GM18517 (cell line): ENCODE results near the gene ABCF2.

ENCODE experiments used
- ATAC-seq: cut with Tn5 transposase; IDR thresholded peaks from one replicate; pipeline ENCODE4 v1.9.1; 2021; ENCODE audit warnings: mild to moderate bottlenecking, moderate library complexity; ENCODE audit not compliant: unreplicated experiment

The ABCF2 gene

DNA sequence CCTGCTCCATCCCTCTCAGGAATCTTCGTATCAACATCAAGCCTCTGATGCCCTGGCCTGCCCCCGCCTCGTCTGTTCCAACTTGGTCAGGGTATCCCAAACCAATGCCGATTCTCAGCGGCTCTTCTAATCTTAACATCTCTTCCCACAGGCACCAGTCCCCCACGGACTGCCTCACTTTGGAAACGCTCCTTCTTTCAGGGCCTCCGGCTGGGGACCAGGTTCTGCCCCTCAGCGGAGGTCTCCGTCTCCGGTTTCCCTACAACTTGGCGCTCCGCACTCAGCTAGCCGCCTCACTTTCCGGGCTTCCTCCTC lies 488 bp downstream of the ABCF2 start:
- ATAC-seq: peak; percentile 3

DNA sequence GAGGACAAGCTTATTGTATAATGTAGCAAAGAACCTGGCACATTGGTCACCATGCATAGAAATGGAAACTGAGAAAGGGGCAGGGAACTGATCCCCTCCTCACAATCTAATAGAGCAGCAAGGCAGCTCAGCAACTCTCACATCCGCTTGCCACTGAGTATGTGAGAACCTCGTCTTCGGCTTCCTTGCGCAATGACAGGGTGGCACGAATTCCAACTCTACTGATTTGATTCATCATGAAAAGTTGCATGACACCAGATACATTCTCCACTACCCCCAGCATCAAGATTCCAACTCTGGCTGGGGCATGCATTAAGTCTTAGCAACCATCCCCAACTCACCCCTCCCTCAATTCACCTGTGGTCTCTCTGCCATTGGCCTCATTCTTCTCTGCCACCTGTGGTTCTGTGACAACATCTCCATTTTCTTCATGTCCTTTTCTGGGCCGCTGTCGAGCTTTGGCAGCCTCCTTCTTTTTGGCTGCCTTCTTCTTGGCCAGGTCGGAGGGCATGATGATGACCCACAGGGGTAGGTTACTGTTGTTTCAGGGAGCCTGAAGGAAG lies 976 bp downstream of the ABCF2 start:
- ATAC-seq: no peak

DNA sequence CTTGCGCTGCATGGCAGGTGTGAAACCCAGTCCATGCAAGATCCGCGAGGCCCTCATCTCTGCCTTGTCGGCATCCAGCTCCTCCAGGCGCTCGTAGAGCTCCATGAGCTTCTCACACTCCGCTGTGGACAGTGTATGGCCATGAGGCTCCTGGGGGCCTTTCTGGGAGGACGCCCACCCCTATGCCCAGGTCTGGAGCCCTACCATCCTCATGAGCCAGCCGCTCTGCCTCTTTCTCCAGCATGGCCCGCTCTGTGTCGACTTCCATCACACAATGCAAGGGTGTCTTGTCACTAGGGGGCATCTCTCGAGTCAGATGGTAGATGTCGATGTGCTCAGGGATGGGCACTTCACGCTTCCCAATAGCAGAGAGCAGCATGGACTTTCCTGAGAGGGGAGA lies 3.3 kb downstream of the ABCF2 start:
- ATAC-seq: no peak

DNA sequence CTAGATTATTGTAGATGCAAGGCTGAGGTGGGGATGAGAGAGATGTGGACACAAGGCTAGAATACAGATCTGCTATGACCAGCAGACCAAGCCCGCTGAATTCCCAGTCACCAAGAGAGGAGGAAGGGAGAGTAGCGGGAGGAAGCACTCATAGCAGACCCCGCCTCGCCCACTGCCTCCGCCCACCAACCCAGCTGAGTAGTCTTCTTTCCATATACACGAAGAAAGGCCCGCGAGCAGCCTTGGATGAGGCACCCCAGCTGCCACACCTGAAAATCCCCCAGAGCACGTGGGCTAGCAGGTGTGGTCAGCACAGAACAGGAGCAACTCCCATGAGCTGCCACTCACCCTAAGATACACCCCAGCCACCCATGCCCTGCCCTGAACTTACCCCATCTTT lies 8.8 kb downstream of the ABCF2 start:
- no peak for ATAC-seq

DNA sequence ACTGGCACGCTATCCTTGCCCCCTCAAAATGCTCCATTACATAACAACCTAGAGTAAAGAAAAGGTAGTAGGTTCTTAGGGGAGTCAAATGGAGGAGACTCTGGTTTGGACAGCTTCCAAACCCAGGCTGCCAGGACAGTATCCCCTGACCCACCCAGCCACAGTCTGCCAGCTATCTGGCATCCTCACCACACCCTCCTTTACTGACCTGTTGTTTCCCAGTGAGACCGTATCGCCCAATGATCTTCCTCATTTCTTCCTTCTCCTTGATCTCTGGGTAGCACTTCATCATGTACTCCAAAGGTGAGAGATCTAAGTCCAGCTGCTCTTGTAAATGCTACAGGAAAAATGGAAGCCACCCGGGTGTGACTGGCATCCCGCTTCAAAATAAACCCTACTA lies 11.6 kb downstream of the ABCF2 start:
- no peak for ATAC-seq

DNA sequence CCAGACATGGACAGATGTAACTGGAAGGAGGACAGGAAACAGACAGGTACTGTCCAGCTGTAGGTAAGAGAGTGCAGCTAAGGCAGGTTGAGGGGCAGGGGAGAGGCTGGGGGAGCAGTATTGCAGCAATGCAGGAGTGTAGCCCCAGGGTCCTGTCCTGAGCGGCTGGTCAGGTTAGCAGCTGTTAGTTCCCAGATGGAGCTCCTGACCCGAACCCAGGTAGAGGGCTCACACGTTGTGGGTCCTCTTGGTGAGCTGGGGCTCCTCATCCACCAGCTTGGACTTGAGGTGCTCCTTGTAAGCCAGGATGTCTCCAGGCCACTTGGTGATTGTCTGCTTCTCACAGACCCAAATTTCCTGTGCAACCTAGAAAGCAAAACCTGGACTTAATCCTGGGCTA lies 13.2 kb downstream of the ABCF2 start:
- no peak for ATAC-seq

DNA sequence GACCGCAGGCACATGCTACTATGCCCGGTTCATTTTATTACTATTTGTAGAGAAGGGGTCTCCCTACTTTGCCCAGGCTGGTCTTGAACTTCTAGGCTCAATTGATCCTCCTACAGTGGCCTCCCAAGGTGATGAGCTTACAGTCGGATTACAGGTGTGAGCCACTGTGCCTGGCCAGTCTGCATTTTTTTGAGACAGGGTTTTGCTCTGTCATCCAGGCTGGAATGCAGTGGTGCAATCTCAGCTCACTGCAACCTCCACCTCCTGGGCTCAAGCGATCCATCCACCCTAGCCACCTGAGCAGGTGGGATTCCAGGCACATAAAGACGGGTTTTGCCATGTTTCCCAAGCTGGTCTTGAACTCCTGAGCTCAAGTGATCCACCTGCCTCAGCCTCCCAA lies 14.4 kb downstream of the ABCF2 start:
- no peak for ATAC-seq

DNA sequence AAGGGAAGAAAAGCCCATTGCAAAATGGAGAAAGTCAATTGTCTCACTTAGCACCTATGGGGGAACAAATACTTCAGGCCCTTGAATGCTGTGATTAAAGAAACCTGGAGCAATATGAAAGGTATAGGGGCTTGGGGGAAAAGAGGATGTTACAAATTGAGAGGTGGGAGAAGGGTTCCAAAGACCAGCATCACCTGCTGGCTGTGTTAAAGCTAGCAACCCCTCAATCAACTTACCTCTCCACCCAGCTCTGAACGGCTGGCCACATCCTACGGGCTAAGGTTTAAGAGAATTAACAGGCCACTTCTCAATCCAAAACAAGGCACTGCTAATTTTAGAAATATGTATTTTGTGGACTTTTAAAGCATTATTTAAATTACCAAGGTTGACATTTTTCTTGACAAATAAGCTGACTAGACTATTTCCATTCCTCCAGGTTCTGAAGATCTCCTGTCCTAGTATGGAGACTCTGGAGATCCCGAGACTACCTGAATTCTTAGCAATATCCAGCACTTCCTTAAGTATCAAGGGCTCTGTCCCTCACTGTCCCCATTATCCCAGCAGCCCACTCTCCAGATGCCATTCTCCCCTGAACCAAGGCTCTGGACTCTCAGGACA lies 15.7 kb downstream of the ABCF2 start:
- ATAC-seq: no peak

DNA sequence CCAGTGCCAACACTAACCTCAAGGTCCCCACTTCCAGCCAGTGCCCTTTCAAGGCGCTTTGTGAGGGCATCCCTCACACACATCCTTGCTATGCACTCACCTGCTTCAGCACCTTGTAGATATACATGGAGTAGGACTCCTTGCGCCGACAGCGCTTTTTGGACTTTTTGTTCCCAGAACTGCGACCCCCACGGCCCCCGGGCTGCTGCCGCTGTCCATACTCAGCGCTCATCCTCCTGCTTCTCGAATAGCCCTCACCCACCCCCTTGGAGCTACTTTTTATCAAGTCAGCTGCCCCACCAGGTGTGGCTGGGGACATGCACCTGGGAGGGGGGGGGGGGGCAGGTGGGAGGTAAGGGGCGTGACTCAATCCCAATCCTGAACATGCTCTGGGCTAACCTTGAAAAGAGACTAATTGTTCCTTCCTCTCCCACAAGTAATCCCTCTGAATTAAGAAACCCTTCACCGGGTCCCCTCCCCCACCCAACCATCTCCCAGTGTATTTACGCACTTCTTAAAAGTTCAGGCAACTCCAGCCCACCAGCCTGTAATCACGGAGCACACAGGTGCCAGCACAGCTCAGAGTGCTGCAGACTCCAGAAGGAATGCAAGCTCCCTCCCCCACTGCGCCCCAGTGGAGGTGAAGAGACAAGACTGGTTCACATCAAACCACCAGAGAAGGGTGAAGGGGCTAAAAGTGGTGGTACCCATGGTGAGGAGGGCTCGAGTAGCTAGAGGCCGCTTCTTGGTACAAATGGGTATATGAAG lies 16.7 kb downstream of the ABCF2 start, which contains the start of gene H2BK1:
Gene H2BK1, minus strand, starts transcription at position 402 of the 768 bp plus-strand sequence. Its CDS starts 170 bp downstream, at position 232.
- no peak for ATAC-seq

DNA sequence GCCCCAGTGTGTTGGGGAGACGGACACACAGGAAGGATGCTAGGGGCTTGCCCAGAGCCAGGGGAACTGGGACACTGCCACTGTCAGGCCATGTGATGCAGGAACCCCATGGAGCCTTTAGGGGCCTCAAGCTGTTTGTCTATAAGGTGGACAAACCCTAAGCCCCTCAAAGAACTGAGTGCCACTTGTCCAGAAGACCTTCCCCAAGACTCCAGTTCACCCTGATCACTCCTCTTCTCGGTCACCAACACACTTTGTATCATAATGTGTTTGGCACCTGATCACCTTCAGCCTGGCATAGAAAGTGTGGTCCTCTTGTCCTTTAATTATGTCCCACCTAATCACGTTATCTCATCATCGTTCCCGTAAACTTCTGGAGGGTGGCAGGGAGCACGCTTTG lies 17.4 kb downstream of the ABCF2 start:
- no peak for ATAC-seq

DNA sequence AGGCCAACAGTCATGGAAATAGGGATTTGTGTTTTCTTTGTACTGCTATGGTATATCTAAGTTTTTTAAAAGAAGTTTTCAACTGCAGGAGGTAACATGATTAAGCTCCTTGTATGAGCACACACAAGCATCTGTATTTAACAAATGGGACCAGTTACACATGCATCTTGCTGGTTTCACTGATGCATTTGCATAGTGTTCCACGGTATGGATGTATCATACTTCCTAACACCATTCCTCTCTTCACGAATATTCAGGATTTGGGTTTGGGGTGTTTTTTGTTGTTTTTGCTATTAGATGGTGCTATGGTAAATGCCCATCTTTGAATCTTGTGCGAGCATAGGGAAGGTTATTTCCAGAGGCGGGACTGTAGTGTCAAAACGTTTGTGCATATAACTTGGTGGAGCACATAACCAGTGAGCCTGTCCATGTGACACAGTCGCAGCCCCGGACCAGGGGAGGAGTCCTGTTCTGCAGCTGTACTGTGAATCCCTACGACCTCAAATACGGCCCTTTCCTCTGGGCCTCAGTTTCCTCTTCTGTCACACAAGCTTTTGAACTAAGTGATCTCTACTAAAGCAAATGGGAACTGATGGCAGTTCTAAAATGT lies 18.6 kb downstream of the ABCF2 start:
- no peak for ATAC-seq

DNA sequence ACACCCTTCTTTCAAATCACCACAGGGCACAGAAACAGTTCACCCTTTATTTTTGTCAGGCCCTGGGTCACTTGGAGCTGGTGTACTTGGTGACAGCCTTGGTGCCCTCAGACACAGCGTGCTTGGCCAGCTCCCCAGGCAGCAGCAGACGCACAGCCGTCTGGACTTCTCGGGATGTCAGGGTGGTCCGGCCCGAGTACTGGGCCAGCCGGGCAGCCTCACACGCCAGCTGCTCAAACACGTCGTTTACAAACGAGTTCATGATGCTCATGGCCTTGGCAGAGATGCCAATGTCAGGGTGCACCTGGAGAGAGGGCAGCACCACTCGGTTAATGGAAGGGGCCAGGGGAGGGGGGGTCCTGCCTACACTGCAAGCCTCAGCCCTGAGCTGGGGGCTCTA lies 19.2 kb downstream of the ABCF2 start:
- ATAC-seq: no peak

DNA sequence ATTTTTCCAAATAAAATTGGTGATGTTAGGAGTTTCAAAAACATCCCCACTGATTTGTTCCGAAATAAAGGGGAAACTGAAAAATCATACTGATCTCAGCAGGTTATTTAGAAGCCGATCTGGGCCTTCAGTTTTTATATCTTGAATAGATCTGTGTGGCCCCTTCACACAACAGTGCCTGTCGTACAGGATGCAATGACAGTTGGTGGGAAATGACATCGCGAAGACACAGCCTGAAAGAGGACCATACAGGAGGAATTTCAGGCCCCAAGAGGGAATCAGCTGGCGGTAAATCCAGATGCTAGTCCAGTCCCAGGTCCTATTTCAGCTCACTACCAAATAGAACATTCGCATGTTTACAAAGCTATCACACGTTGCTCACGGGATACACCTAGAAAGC lies 19.7 kb downstream of the ABCF2 start:
- ATAC-seq: no peak

DNA sequence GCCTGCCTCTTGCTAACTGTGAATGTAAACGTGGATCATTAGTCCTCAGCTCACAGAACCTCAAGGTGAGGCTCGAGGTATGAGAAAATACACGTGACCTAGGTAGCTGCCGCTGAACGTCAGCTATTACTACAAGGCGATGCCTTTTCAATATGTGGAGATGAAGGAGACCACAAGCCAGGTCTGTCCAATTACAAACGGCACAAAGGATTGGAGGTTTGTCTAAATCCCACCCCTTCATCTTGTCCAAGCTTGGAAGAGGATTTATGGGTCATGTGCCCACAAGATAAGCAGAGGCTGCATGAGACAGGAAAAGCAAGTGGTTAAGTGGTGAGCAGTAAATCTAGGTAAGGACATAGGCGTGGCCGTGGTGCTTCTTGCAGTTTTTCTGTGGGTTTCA lies 20.1 kb downstream of the ABCF2 start:
- no peak for ATAC-seq

DNA sequence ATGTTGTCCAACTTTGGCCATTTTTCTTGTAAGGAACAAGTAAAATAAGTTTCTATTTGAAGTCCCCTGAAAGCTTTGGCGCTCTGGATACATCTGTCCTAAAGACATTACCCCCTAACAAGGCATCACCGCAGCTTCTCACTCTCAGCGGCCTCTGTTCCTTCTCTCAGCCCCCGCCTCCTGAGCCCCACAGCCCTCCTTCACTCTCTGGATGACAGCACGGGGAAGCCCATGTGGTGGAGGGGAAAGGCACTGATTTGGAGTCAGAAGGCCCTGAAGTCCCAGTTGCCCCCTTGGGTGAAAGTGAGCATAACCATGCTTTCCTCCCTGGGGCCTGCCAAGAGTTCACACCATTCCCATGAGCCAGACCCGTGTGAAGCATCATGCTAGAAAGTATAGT lies 21.3 kb downstream of the ABCF2 start:
- ATAC-seq: no peak

DNA sequence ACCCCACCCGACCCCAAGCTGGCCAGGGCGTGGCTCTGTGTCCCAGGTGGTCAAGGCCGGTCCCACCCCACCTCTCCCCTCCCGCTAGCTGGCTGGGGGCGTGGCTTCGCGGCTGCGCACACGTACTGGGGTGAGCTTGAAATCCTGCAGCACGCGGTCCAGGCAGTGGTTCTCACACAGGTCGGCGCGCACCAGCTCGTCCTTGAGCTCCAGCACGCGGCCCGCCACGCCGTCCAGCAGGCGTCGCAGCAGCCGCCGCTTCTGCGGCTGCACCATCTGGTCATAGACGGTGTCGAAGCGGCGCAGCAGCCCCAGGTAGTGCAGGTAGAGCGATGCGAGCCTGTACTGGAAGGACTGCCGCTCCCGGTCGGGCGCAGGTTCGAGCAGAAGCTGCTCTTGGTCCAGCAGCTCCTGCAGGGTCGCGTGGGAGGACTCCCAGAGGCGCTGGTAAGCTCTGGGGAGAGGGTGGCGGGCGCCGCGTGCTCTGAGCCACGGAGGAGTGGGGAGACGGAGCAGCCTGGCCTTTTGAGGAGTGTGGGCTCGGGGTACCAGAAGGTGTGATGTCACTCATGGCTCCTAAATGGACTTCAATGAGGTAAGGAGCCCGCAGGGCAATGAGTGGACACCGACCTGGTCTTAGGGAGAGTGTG lies 22.5 kb downstream of the ABCF2 start:
- ATAC-seq: no peak

DNA sequence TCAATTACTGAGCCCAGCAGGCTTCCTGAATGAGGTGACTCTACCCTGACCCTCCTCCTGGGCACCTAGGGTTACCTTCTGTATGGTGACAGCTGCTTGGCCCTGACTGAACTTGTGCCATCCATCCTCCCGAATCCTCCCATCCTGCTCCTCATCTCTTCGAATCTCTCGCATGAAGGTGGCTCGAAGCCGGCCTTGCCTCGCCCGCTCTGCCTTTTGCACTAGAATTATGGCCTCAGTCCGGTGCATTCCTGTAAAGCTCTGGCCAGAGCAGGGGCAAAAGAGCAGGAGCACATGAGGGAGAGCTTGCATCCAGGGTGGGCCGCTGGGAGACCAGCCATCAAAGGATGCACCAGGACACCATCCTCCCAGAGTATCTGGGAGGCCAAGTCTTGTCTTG lies 24.2 kb downstream of the ABCF2 start:
- ATAC-seq: no peak

DNA sequence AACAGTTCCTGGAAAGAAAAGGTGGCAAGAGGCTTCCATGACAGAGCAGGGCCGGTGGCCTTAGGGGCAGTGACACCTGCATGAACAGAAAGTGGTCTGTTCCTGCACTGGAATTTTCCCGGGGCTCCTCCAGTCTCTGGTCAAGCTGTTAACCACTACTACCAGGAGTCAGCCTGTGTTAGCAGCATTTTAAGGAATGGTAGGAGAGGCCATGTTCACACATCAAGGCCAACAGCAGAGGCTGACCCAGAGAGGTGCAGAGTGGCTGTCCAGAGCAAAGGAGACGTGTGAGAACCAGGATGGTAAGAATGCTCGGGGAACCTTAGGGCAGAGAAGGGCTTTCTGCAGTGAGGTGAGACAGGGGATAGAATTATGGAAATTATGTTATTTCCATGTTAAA lies 25.3 kb downstream of the ABCF2 start:
- ATAC-seq: no peak

DNA sequence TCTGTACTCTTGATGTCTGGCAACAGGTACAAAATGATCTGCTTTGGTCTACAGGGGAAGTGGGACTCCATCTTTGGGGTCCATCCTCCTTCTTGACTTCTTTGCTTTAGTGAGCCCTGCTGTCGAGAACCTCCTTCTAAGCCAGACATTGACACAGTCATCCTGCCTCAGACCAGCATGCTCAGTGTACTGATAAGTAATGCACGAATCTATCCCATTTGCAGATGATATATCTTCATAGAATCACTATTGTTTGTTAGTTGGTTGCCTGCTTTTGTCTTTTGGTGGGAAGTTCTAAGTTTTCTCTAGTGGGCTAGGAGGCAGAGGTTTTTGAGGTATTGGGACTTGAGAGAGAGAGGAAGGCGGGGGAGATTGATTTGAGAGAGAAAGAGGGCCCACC lies 25.7 kb downstream of the ABCF2 start:
- no peak for ATAC-seq

DNA sequence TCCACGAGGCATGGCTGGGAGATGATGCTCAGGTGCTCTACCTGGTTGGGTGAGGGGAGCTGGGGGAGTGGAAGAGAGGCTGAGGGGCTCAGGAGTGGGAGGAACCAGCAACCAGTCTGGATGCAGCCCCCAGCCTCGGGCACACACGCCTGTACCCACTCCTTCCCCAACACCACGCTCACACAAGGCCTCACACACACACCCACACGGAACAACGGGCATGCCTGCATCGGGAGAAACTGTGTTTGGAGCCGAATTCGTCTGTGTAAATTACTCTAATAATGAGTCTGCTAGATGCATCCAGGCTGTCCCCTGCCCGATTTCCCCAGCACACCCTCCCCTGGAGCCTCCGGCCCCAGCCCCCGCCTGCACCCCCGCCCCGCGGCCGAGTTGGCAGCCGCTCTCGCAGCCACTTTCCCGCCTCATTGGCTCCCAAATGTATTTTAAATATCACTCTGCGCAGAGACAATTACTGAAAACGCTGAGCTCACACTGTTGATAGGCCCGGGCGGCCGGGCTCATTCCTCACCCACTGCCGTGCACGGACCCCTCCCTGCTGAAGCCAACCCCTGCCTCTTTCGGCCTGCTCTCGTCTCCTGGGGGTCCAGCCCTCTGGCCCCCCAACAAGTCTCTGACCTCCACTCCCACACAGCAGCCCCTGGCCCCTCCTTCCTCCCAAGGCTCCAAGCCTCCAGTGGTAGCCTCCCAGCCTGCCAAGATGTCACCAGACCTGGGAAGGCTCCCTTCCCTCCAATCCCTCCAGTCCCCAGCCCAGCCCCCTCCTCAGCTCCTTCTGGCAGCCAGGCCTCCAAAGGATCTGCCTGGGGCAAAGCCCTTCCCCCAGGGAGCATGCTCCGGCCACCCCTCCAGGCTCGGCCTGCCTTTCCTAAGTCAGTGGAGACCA lies 27.8 kb downstream of the ABCF2 start:
- no peak for ATAC-seq

DNA sequence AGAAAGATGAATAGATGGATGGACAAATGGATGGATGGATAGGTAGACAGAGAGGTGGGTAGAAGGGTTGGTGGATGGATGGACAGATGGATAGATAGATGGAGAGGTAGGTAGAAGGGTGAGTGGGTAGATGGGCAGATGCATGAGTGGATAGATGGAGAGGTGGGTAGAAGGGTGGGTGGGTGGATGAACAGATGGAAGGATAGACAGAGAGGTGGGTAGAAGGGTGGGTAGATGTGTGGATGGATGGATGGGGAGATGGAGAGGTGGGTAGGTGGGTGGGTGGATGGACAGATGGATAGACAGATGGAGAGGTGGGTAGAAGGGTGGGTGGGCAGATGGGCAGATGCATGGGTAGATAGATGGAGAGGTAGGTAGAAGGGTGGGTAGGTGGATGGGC lies 29.1 kb downstream of the ABCF2 start:
- no peak for ATAC-seq
